Keratinocyte (primary cell): ENCODE data around the gene TRPT1. TPM values are rescaled to one million over a fixed set of nuclear protein-coding genes. Genes with fewer than 3 reads are reported as not detected.
A peak's percentile ranks its signal among the peaks of the same experiment; 100 is the strongest.

ENCODE experiments used
- DNase-seq: peaks from one replicate; pipeline ENCODE4 v3.0.0-alpha.2; 2011; ENCODE audit warnings: low read depth, missing footprints, low spot score
- FAIRE-seq: peaks from 2 replicates; lab custom pipeline; 2011; peaks lifted over from hg19 to GRCh38; lab: Jason Lieb, UNC
- H2AFZ ChIP-seq: 2 replicates; pipeline ENCODE4 v1.6.0; 2012; ENCODE audit warnings: low read length, control low read depth, inconsistent platforms; ENCODE audit not compliant: control insufficient read depth
- H3K27ac ChIP-seq: 2 replicates; pipeline ENCODE4 v1.5.1; 2011; ENCODE audit warnings: low read length; ENCODE audit not compliant: control insufficient read depth, insufficient read depth
- H3K27me3 ChIP-seq: 3 replicates; pipeline ENCODE4 v1.6.0; 2011; ENCODE audit warnings: low read length; ENCODE audit not compliant: control insufficient read depth, insufficient read depth; ENCODE audit errors: extremely low read depth
- H3K36me3 ChIP-seq, 2 experiments: 2 replicates in 1 of 2; 3 replicates in 1 of 2; pipeline ENCODE4 v1.5.1; 2011; ENCODE audit warnings: low read length in 2 of 2, mild to moderate bottlenecking in 1 of 2; ENCODE audit not compliant: control insufficient read depth in 2 of 2, insufficient read depth in 2 of 2; ENCODE audit errors: extremely low read depth in 1 of 2
- H3K4me1 ChIP-seq: 3 replicates; pipeline ENCODE4 v1.5.1; 2011; ENCODE audit warnings: low read length; ENCODE audit not compliant: control insufficient read depth, insufficient read depth; ENCODE audit errors: extremely low read depth
- H3K4me2 ChIP-seq: 3 replicates; pipeline ENCODE4 v1.6.0; 2011; ENCODE audit warnings: low read depth, low read length; ENCODE audit not compliant: control insufficient read depth, insufficient read depth; ENCODE audit errors: extremely low read depth
- H3K4me3 ChIP-seq, 3 experiments: fragments of 200-600 bp in 1 of 3; sonication (generic) in 1 of 3; 2 replicates in 2 of 3; 3 replicates in 1 of 3; pipeline ENCODE4 v1.5.1; 2011 to 2016; ENCODE audit warnings: low read length in 3 of 3, mild to moderate bottlenecking in 3 of 3, control low read depth in 2 of 3, inconsistent platforms in 1 of 3, low read depth in 1 of 3, mixed read lengths in 1 of 3, mixed run types in 1 of 3, moderate library complexity in 1 of 3; ENCODE audit not compliant: control insufficient read depth in 2 of 3, insufficient read depth in 2 of 3; ENCODE audit errors: extremely low read depth in 1 of 3
- H3K79me2 ChIP-seq: 2 replicates; pipeline ENCODE4 v1.6.0; 2012; ENCODE audit warnings: low read length; ENCODE audit not compliant: control insufficient read depth, insufficient read depth
- H3K9ac ChIP-seq: 3 replicates; pipeline ENCODE4 v1.6.0; 2011; ENCODE audit warnings: low read length; ENCODE audit not compliant: control insufficient read depth, insufficient read depth; ENCODE audit errors: extremely low read depth
- H3K9me1 ChIP-seq: 3 replicates; pipeline ENCODE4 v1.6.0; 2011; ENCODE audit warnings: low read length; ENCODE audit not compliant: control insufficient read depth, insufficient read depth; ENCODE audit errors: extremely low read depth
- H3K9me3 ChIP-seq: 2 replicates; pipeline ENCODE4 v1.5.1; 2012; ENCODE audit warnings: low read depth, low read length; ENCODE audit not compliant: control insufficient read depth
- H4K20me1 ChIP-seq: 3 replicates; pipeline ENCODE4 v1.6.0; 2011; ENCODE audit warnings: low read length; ENCODE audit not compliant: control insufficient read depth, insufficient read depth; ENCODE audit errors: extremely low read depth
- EZH2 ChIP-seq: IDR thresholded peaks from one replicate; pipeline ENCODE4 v1.6.1; 2012; ENCODE audit warnings: inconsistent platforms, mild to moderate bottlenecking, low read length, moderate library complexity
- dilution Hi-C: fragments of 300-500 bp; cut with MboI; formaldehyde crosslinking; loops from one replicate; pipeline ENCODE4 v1.7.0; 2020; ENCODE audit warnings: low sequenced_read_pairs; ENCODE audit not compliant: extremely low pct_ligation_motif_present
- polyA plus RNA-seq, 5 experiments: library from polyadenylated mRNA; depleted of rRNA in 3 of 5; stranded (reverse) in 3 of 5; stranded (forward) in 1 of 5; unstranded in 1 of 5; fragments of >200 nt; gene quantifications; 1 replicate in 1 of 5; 2 replicates in 3 of 5; 3 replicates in 1 of 5; pipeline versions ENCODE4 v1.2.1 to v1.2.3, GENCODE V29; 2011 to 2012; ENCODE audit warnings: missing spikeins in 2 of 5, low read depth in 1 of 5, low replicate concordance in 1 of 5
- TF ChIP-seq, protein P1 (sequence below), 3 experiments: IDR thresholded peaks in 1 of 3; conservative IDR thresholded peaks in 1 of 3; optimal IDR thresholded peaks in 1 of 3; 2 replicates in 2 of 3; 3 replicates in 1 of 3; pipeline versions ENCODE3 to v1.5.1; 2011; ENCODE audit warnings: low read length in 3 of 3, mild to moderate bottlenecking in 3 of 3, moderate library complexity in 2 of 3, control low read depth in 1 of 3, inconsistent platforms in 1 of 3; ENCODE audit not compliant: insufficient read depth in 2 of 3; ENCODE audit errors: extremely low read depth in 1 of 3

The TRPT1 gene
- polyA plus RNA-seq, 1 donor (not counting 4 experiments of a cell fraction or from before 2014, with no cell fraction given): 15.5 TPM

DNA sequence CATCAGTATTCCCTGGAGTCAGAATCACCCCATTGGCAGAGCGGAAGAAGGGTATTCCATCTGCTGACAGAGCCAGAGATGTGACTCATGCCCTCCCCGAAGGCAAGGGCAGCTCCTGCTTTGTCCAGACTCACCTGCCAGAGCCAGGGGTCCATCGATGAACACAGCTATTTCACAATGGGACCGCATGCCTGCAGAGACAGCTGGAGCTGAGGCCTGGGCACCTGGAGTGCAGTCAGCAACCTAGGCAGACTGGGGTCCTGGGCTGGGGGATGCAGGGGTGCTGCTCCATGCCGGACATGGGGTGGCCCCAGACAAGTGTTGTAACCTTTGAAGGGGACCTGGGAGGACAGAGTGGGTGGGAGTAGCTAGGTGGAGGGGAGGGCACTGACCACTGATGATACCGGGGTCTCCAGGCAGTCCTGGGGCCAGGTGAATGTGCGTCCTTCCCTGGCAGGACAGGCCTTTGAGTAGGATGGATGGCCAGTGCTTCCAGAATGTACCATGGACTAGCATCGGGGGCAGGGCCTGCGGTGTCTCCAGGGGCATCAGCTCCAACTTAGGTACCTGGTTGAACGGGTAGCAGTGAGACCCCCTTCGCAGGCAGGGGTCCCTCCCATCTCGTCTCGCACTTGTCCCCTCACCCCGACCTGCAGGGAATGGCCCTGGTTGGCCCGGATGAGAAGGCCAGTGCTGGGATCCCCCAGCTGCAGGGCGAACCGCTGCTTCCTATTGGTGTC lies 1.7 kb downstream of the TRPT1 start:
- no peak overlapping the region for H2AFZ ChIP-seq
- H3K4me1 ChIP-seq: peaks cover 29% of the 10 kb centered on the region
- H3K79me2 ChIP-seq: peaks cover 18% of the 10 kb centered on the region
- H3K27ac ChIP-seq: no peak overlapping the region
- no peaks in the 10 kb centered on the region for H3K27me3 ChIP-seq
- dilution Hi-C loops: no loop called here
- no peak for FAIRE-seq
- H3K4me3 ChIP-seq: no peak overlapping the region
- H3K9me1 ChIP-seq: no peaks in the 10 kb centered on the region
- no peak for DNase-seq
- H3K36me3 ChIP-seq: peaks cover 2 to 4% of the 10 kb centered on the region in 2 experiments
- H4K20me1 ChIP-seq: no peaks in the 10 kb centered on the region
- TF ChIP-seq EZH2: no peak
- TF ChIP-seq, protein P1, sequence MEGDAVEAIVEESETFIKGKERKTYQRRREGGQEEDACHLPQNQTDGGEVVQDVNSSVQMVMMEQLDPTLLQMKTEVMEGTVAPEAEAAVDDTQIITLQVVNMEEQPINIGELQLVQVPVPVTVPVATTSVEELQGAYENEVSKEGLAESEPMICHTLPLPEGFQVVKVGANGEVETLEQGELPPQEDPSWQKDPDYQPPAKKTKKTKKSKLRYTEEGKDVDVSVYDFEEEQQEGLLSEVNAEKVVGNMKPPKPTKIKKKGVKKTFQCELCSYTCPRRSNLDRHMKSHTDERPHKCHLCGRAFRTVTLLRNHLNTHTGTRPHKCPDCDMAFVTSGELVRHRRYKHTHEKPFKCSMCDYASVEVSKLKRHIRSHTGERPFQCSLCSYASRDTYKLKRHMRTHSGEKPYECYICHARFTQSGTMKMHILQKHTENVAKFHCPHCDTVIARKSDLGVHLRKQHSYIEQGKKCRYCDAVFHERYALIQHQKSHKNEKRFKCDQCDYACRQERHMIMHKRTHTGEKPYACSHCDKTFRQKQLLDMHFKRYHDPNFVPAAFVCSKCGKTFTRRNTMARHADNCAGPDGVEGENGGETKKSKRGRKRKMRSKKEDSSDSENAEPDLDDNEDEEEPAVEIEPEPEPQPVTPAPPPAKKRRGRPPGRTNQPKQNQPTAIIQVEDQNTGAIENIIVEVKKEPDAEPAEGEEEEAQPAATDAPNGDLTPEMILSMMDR (optimal IDR thresholded peaks at IDR 0.05 in 1 of 3, IDR thresholded peaks at IDR 0.05 in 1 of 3, conservative IDR thresholded peaks at IDR 0.05 in 1 of 3; ENCODE audit: extremely low read depth in 1 of 3, insufficient read depth in 2 of 3, low read length in 3 of 3): no peak
- H3K9me3 ChIP-seq: no peaks in the 10 kb centered on the region
- peak overlapping the region; percentile 27 for H3K4me2 ChIP-seq
- H3K9ac ChIP-seq: no peak overlapping the region

DNA sequence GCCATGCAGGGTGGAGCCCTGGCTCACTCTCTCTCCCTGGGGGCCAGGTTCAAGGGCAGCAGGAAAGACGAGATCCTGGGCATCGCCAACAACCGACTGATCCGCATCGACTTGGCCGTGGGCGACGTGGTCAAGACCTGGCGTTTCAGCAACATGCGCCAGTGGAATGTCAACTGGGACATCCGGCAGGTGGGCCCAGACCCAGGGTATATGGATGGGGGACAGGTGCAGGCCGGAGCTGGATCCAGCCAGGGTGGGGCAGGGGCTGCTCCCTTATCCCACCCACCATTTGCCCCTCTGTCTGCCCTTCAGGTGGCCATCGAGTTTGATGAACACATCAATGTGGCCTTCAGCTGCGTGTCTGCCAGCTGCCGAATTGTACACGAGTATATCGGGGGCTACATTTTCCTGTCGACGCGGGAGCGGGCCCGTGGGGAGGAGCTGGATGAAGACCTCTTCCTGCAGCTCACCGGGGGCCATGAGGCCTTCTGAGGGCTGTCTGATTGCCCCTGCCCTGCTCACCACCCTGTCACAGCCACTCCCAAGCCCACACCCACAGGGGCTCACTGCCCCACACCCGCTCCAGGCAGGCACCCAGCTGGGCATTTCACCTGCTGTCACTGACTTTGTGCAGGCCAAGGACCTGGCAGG lies 2.9 kb downstream of the TRPT1 start:
- H3K9me3 ChIP-seq: no peaks in the 10 kb centered on the region
- dilution Hi-C loops: no loop called here
- no peak overlapping the region for H3K4me3 ChIP-seq
- FAIRE-seq: no peak
- TF ChIP-seq EZH2: no peak
- TF ChIP-seq, protein P1 (optimal IDR thresholded peaks at IDR 0.05 in 1 of 3, IDR thresholded peaks at IDR 0.05 in 1 of 3, conservative IDR thresholded peaks at IDR 0.05 in 1 of 3; ENCODE audit: extremely low read depth in 1 of 3, insufficient read depth in 2 of 3, low read length in 3 of 3): no peak
- H3K9ac ChIP-seq: no peak overlapping the region
- H3K4me2 ChIP-seq: no peak overlapping the region
- H3K27ac ChIP-seq: no peak overlapping the region
- peaks cover 2 to 4% of the 10 kb centered on the region in 2 experiments for H3K36me3 ChIP-seq
- H3K4me1 ChIP-seq: peaks cover 29% of the 10 kb centered on the region
- no peak overlapping the region for H2AFZ ChIP-seq
- H4K20me1 ChIP-seq: no peaks in the 10 kb centered on the region
- H3K9me1 ChIP-seq: no peaks in the 10 kb centered on the region
- peaks cover 18% of the 10 kb centered on the region for H3K79me2 ChIP-seq
- DNase-seq: no peak
- no peaks in the 10 kb centered on the region for H3K27me3 ChIP-seq
